H4 (cell line): ENCODE data around the gene GPC1. TPM values are rescaled to one million over a fixed set of nuclear protein-coding genes. Genes with fewer than 3 reads are reported as not detected.

Source experiments
- DNase-seq: peaks from one replicate; pipeline ENCODE4 v3.0.0-alpha.2; 2015; ENCODE audit warnings: low spot score
- total RNA-seq: library from RNA; depleted of rRNA; stranded (reverse); fragments of >200 nt; shearing (Covaris generic); gene quantifications from 2 replicates; pipeline ENCODE4 v1.2.3, GENCODE V29; 2014; rRNA removed

The GPC1 gene
- total RNA-seq, 1 experiment from 2014 or later, result 17.9 TPM

- no peak for DNase-seq
Observed at GRCh38 chr2:240512666-240513535, 77.4 kb downstream of the GPC1 start.

GRCh38 chr2:240513549-240514287 is 78.3 kb downstream of the GPC1 start:
- peak; percentile 58 for DNase-seq

- no peak for DNase-seq
Observed at GRCh38 chr2:240514631-240515030, 79.2 kb downstream of the GPC1 start.

GRCh38 chr2:240517342-240517741 is 81.9 kb downstream of the GPC1 start:
- DNase-seq, result no peak

Other genes with a start within 250 kb of the GPC1 start
- gene ANKMY1, start 122.3 kb downstream of the GPC1 start, total RNA-seq, result 6.1 and 12.7 TPM in 2 replicates
- gene DUSP28, start 124.7 kb downstream of the GPC1 start, total RNA-seq, result 2.2 and 5.6 TPM in 2 replicates
- 2.7 and 8.1 TPM in 2 replicates for gene RNPEPL1, start 132.8 kb downstream of the GPC1 start, total RNA-seq
- gene CAPN10, start 151.1 kb downstream of the GPC1 start, total RNA-seq, result 3.1 and 5.7 TPM in 2 replicates
- 0.75 and 0.86 TPM in 2 replicates for gene GPR35, start 189.8 kb downstream of the GPC1 start, total RNA-seq
- gene AQP12B, start 247.2 kb downstream of the GPC1 start, total RNA-seq, result not detected in 2 replicates